ENCODE measurements around the gene CXCL10.

GRCh38 chr4:76001700-76002099 lies 21.6 kb downstream of the CXCL10 start:
- no peak for TF ChIP-seq CTCF (IDR thresholded peaks at IDR 0.05)
- no peak for TF ChIP-seq ZFX (IDR thresholded peaks at IDR 0.05; ENCODE audit: borderline replicate concordance)
